Liver (tissue), 3 donors: ENCODE measurements around the gene PRPF18.

Source experiments
- CTCF ChIP-seq: fragments of 150-350 bp; IDR thresholded peaks from 2 replicates; pipeline ENCODE4 v1.5.1; 2017; ENCODE audit warnings: improper control_type of control experiment, low read depth, low read length; ENCODE audit not compliant: missing input control
- RAD21 ChIP-seq, 2 donors: IDR thresholded peaks; 2 replicates each; pipeline ENCODE4 v1.6.1; 2016; ENCODE audit warnings: antibody characterized with exemption in 2 of 2, mild to moderate bottlenecking in 2 of 2
- donor health status: healthy.
- donor health status: healthy.

DNA sequence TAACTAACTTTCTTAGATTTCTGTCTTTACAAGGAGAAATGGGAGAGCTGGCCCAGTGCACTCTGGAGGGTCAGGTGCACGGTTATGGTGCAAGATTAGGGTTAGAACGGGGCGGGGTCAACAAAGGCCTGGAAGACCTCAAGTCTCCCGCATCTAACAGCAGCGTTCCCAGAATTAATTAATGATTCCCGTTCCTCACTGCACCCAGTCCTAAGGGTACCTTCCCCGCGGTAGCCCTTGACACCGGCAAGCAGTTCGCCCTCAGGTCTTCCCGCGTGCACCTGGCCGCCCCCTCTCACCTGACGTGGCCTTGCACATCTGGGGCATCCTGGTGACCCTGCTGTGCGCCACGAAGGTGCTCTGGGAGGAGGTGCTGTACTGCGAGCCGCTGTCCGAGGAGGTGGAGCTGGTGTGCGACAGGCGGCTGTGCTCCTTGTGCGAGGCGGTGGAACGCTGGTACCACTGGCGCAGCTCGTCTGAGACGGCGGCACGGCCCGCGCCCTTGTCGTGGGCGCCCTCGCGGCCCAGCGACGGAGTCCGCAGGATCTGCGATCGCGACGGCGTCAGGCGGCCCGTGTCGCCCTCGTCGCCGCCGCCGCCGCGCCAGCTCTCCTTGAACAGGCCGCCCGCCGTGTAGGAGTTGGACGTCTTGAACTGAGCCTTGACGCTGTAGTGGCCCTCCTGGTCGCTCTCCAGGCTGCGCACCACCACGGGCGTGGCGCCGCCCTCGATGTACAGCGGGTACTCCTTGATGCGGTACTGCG is 69.8 kb downstream of the PRPF18 start:
- no peak for TF ChIP-seq CTCF
- no peak for TF ChIP-seq RAD21 (IDR thresholded peaks at IDR 0.05)
